Measurements from ENCODE around the gene TRIM8.

Gene TRIM8

GRCh38 chr10:102624094-102624493, 20.2 kb upstream of the TRIM8 start:
- Histone ChIP-seq H3K79me2 (ENCODE audit: insufficient read depth, low read length) (no peaks in the 10 kb centered on the region), H3K4me2 (ENCODE audit: insufficient read depth, low read length) (no peak overlapping the region), H2AFZ (ENCODE audit: low read depth, low read length) (no peak overlapping the region), H3K27ac (ENCODE audit: low read length) (no peak overlapping the region), H4K20me1 (ENCODE audit: insufficient read depth, low read length) (no peaks in the 10 kb centered on the region; the same call in 1 of the 2 replicates), H3K27me3 (ENCODE audit: insufficient read depth, low read length, poor library complexity) (no peaks in the 10 kb centered on the region), H3K4me3 (ENCODE audit: low read depth in 1 of 2, low read length in 2 of 2) (no peak overlapping the region), H3K9me3 (ENCODE audit: insufficient read depth, low read length, severe bottlenecking) (no peaks in the 10 kb centered on the region), H3K4me1 (ENCODE audit: insufficient read depth, low read length) (no peaks in the 10 kb centered on the region), H3K36me3 (ENCODE audit: insufficient read depth, low read length) (no peaks in the 10 kb centered on the region; the same call in 1 of the 2 replicates), H3K9ac (ENCODE audit: low read depth, low read length) (no peak overlapping the region)
- TF ChIP-seq EZH2 (IDR thresholded peaks at IDR 0.05; ENCODE audit: borderline replicate concordance, low read depth, low read length, severe bottlenecking): no peak
- no peak for TF ChIP-seq CTCF (IDR thresholded peaks at IDR 0.05; ENCODE audit: borderline replicate concordance, extremely low read depth, low read length, poor library complexity, severe bottlenecking)
- no peak for ATAC-seq (ENCODE audit: insufficient read depth, low read depth)
- no peak for DNase-seq

- DNase-seq (no peak), ATAC-seq (ENCODE audit: insufficient read depth, low read depth) (no peak)
- no peak for TF ChIP-seq EZH2 (IDR thresholded peaks at IDR 0.05; ENCODE audit: borderline replicate concordance, low read depth, low read length, severe bottlenecking)
- TF ChIP-seq CTCF (IDR thresholded peaks at IDR 0.05; ENCODE audit: borderline replicate concordance, extremely low read depth, low read length, poor library complexity, severe bottlenecking): no peak
- H3K27me3 ChIP-seq (ENCODE audit: insufficient read depth, low read length, poor library complexity): no peaks in the 10 kb centered on the region
- H2AFZ ChIP-seq (ENCODE audit: low read depth, low read length): no peak overlapping the region
- no peaks in the 10 kb centered on the region for H3K9me3 ChIP-seq (ENCODE audit: insufficient read depth, low read length, severe bottlenecking)
- no peaks in the 10 kb centered on the region for H3K4me1 ChIP-seq (ENCODE audit: insufficient read depth, low read length)
- no peaks in the 10 kb centered on the region; the same call in 1 of the 2 replicates for H4K20me1 ChIP-seq (ENCODE audit: insufficient read depth, low read length)
- H3K36me3 ChIP-seq (ENCODE audit: insufficient read depth, low read length): no peaks in the 10 kb centered on the region; the same call in 1 of the 2 replicates
- H3K79me2 ChIP-seq (ENCODE audit: insufficient read depth, low read length): no peaks in the 10 kb centered on the region
- no peak overlapping the region for H3K4me2 ChIP-seq (ENCODE audit: insufficient read depth, low read length)
- H3K27ac ChIP-seq (ENCODE audit: low read length): no peak overlapping the region
- no peak overlapping the region for H3K4me3 ChIP-seq (ENCODE audit: low read depth in 1 of 2, low read length in 2 of 2)
- H3K9ac ChIP-seq (ENCODE audit: low read depth, low read length): no peak overlapping the region
These were observed 19.3 kb upstream of the TRIM8 start for GRCh38 chr10:102624751-102625645.

GRCh38 chr10:102626026-102626685, 18.1 kb upstream of the TRIM8 start:
- Histone ChIP-seq H2AFZ (ENCODE audit: low read depth, low read length) (no peak overlapping the region), H4K20me1 (ENCODE audit: insufficient read depth, low read length) (no peaks in the 10 kb centered on the region), H3K9ac (ENCODE audit: low read depth, low read length) (no peak overlapping the region), H3K4me2 (ENCODE audit: insufficient read depth, low read length) (no peak overlapping the region), H3K79me2 (ENCODE audit: insufficient read depth, low read length) (no peaks in the 10 kb centered on the region), H3K9me3 (ENCODE audit: insufficient read depth, low read length, severe bottlenecking) (no peaks in the 10 kb centered on the region), H3K36me3 (ENCODE audit: insufficient read depth, low read length) (no peaks in the 10 kb centered on the region; the same call in 1 of the 2 replicates), H3K27me3 (ENCODE audit: insufficient read depth, low read length, poor library complexity) (no peaks in the 10 kb centered on the region), H3K4me3 (ENCODE audit: low read depth in 1 of 2, low read length in 2 of 2) (no peak overlapping the region), H3K27ac (ENCODE audit: low read length) (no peak overlapping the region), H3K4me1 (ENCODE audit: insufficient read depth, low read length) (no peaks in the 10 kb centered on the region)
- DNase-seq (no peak), ATAC-seq (ENCODE audit: insufficient read depth, low read depth) (no peak)
- TF ChIP-seq CTCF (IDR thresholded peaks at IDR 0.05; ENCODE audit: borderline replicate concordance, extremely low read depth, low read length, poor library complexity, severe bottlenecking): no peak
- no peak for TF ChIP-seq EZH2 (IDR thresholded peaks at IDR 0.05; ENCODE audit: borderline replicate concordance, low read depth, low read length, severe bottlenecking)

Measured in DND-41 (cell line).